Thoracic aorta (tissue), 2 donors: ENCODE measurements around the gene RESF1. TPM values are rescaled to one million over a fixed set of nuclear protein-coding genes. Genes with fewer than 3 reads are reported as not detected.

Experiments used
- ATAC-seq: fragments of 150-250 bp; one replicate; pipeline ENCODE4 v1.8.0; 2017; ENCODE audit warnings: low read depth; ENCODE audit not compliant: insufficient number of reproducible peaks, low FRiP score
- DNase-seq: peaks from one replicate; pipeline ENCODE4 v3.0.0-alpha.2; 2020; ENCODE audit warnings: low spot score
- H3K27ac ChIP-seq, 2 donors: fragments of 200-600 bp; sonication (generic); 1 replicate in 1 of 2; 2 replicates in 1 of 2; pipeline ENCODE4 v1.5.1; 2016; ENCODE audit warnings: mild to moderate bottlenecking in 2 of 2, moderate library complexity in 2 of 2
- H3K27me3 ChIP-seq: fragments of 200-600 bp; sonication (generic); replicated peaks from 2 replicates; pipeline ENCODE4 v1.6.0; 2016; ENCODE audit warnings: mild to moderate bottlenecking; ENCODE audit not compliant: insufficient read depth
- H3K36me3 ChIP-seq: fragments of 200-600 bp; sonication (generic); one replicate; pipeline ENCODE4 v1.5.1; 2016
- H3K4me1 ChIP-seq, 2 donors: fragments of 200-600 bp; sonication (generic); 1 replicate in 1 of 2; 2 replicates in 1 of 2; pipeline versions ENCODE4 v1.5.1 to v1.6.0; 2016; ENCODE audit warnings: low read depth in 2 of 2, mild to moderate bottlenecking in 1 of 2; ENCODE audit not compliant: control insufficient read depth in 1 of 2
- H3K4me3 ChIP-seq: fragments of 200-600 bp; sonication (generic); 2 replicates; pipeline ENCODE4 v1.5.1; 2016; ENCODE audit warnings: mild to moderate bottlenecking
- H3K9me3 ChIP-seq: fragments of 200-600 bp; sonication (generic); 2 replicates; pipeline ENCODE4 v1.5.1; 2016
- CTCF ChIP-seq: fragments of 200-600 bp; sonication (generic); IDR thresholded peaks from one replicate; pipeline ENCODE4 v1.5.1; 2019; ENCODE audit warnings: antibody characterized with exemption
- total RNA-seq, 2 donors: library from RNA; depleted of rRNA; stranded (reverse); fragments of >200 nt; gene quantifications; one replicate each; pipeline versions ENCODE4 v1.1.0 to v1.2.3, GENCODE V29; 2016

RESF1 gene
- 100 to 1,000 TPM in 1 of 2 donors, 10 to 100 TPM in 1; 53.2 to 112 TPM for total RNA-seq

- DNase-seq, result peak; percentile 40
- Histone ChIP-seq H3K4me1 (peaks cover 12 to 36% of the 10 kb centered on the region in 2 donors), H3K4me3 (peak within 1 kb of the TSS; percentile 87), H3K27ac (peak within 1 kb of the TSS; percentile 72 to 83), H3K36me3 (no peaks in the 10 kb centered on the region), H3K27me3 (no peaks in the 10 kb centered on the region), H3K9me3 (no peaks in the 10 kb centered on the region)
- peak; percentile 83 for ATAC-seq
- no peak for TF ChIP-seq CTCF
Measured at GRCh38 chr12:31959161-31959700, at the start of gene RESF1. RESF1 (plus strand) TSS chr12:31959415; CDS start chr12:31980956, 21,541 bp downstream.

GRCh38 chr12:31914927-31915326 is 44.3 kb upstream of the RESF1 start:
- no peak overlapping the region for H3K27ac ChIP-seq
- H3K9me3 ChIP-seq, result peaks cover 5% of the 10 kb centered on the region
- no peaks in the 10 kb centered on the region for H3K36me3 ChIP-seq
- no peak overlapping the region for H3K4me3 ChIP-seq
- H3K4me1 ChIP-seq, result no peaks in the 10 kb centered on the region
- no peaks in the 10 kb centered on the region for H3K27me3 ChIP-seq
- no peak for TF ChIP-seq CTCF
- ATAC-seq (no peak), DNase-seq (no peak)

GRCh38 chr12:31915446-31915845 is 43.8 kb upstream of the RESF1 start:
- no peak overlapping the region for H3K4me3 ChIP-seq
- H3K4me1 ChIP-seq, result no peaks in the 10 kb centered on the region
- no peaks in the 10 kb centered on the region for H3K27me3 ChIP-seq
- no peak for DNase-seq
- no peak for ATAC-seq
- H3K27ac ChIP-seq, result no peak overlapping the region
- no peaks in the 10 kb centered on the region for H3K36me3 ChIP-seq
- peaks cover 5% of the 10 kb centered on the region for H3K9me3 ChIP-seq
- TF ChIP-seq CTCF, result no peak

- TF ChIP-seq CTCF, result no peak
- DNase-seq (no peak), ATAC-seq (no peak)
- no peak overlapping the region for H3K4me3 ChIP-seq
- no peaks in the 10 kb centered on the region for H3K36me3 ChIP-seq
- H3K27me3 ChIP-seq, result no peaks in the 10 kb centered on the region
- no peaks in the 10 kb centered on the region for H3K4me1 ChIP-seq
- peaks cover 19% of the 10 kb centered on the region for H3K9me3 ChIP-seq
- H3K27ac ChIP-seq, result no peak overlapping the region
Measured at GRCh38 chr12:31922341-31923062, 36.7 kb upstream of the RESF1 start.

GRCh38 chr12:31923063-31923412 is 36.2 kb upstream of the RESF1 start:
- no peaks in the 10 kb centered on the region for H3K27me3 ChIP-seq
- H3K4me3 ChIP-seq, result no peak overlapping the region
- H3K4me1 ChIP-seq, result no peaks in the 10 kb centered on the region
- H3K9me3 ChIP-seq, result peaks cover 19% of the 10 kb centered on the region
- DNase-seq (no peak), ATAC-seq (no peak)
- no peak for TF ChIP-seq CTCF
- no peak overlapping the region for H3K27ac ChIP-seq
- no peaks in the 10 kb centered on the region for H3K36me3 ChIP-seq
